Right kidney (tissue), 1 donor: ENCODE measurements around the gene PTGR3.

ENCODE experiments used
- DNase-seq: peaks from one replicate; pipeline ENCODE4 v3.0.0-alpha.2; 2016

The PTGR3 gene

GRCh38 chr18:75170022-75170789 lies 38.7 kb downstream of the PTGR3 start:
- DNase-seq, result no peak

GRCh38 chr18:75169411-75169810 lies 39.5 kb downstream of the PTGR3 start:
- no peak for DNase-seq

- no peak for DNase-seq
Observed at GRCh38 chr18:75168619-75169018, 40.3 kb downstream of the PTGR3 start.

- DNase-seq, result no peak
Observed at GRCh38 chr18:75167759-75168618, 41.0 kb downstream of the PTGR3 start.

- DNase-seq, result no peak
Observed at GRCh38 chr18:75167137-75167536, 41.8 kb downstream of the PTGR3 start.

GRCh38 chr18:75165926-75166325 lies 43.0 kb downstream of the PTGR3 start:
- no peak for DNase-seq

GRCh38 chr18:75164479-75164878 lies 44.5 kb downstream of the PTGR3 start:
- no peak for DNase-seq

GRCh38 chr18:75163736-75164135 lies 45.2 kb downstream of the PTGR3 start:
- DNase-seq, result no peak

GRCh38 chr18:75162978-75163377 lies 46.0 kb downstream of the PTGR3 start:
- DNase-seq, result no peak

- DNase-seq, result no peak
Observed at GRCh38 chr18:75162467-75162866, 46.5 kb downstream of the PTGR3 start.

GRCh38 chr18:75161256-75162028 lies 47.5 kb downstream of the PTGR3 start:
- DNase-seq, result no peak

GRCh38 chr18:75160364-75160763 lies 48.6 kb downstream of the PTGR3 start:
- no peak for DNase-seq

GRCh38 chr18:75159646-75160356 lies 49.1 kb downstream of the PTGR3 start:
- DNase-seq, result no peak

- DNase-seq, result no peak
Observed at GRCh38 chr18:75159238-75159518, 49.8 kb downstream of the PTGR3 start.
